ENCODE results near the gene SURF4. TPM values are rescaled to one million over a fixed set of nuclear protein-coding genes. Genes with fewer than 3 reads are reported as not detected.

SURF4 gene
- polyA plus RNA-seq, 1 experiment: 401 TPM

DNA sequence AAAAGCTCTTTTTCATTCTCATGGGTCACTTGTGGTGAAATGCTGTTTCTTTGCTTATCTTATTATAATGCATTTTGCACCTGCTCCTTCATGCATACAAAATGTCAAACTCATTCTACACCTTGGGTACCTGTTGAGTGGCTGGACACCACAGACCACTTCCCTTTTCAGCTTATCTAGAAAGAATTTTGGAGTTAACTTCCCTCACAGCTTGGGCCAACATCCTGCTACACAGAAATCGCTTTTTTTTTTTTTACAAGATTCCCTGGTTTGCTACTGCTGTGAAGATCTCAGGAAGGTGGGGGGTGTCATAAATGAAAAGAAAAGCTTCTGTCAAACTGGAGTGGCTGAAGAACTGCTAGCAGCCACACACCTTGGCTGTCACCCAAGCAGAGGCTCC is 39.3 kb upstream of the SURF4 start:
- no peaks in the 10 kb centered on the region for H3K27me3 ChIP-seq (ENCODE audit: control insufficient read depth, insufficient read depth, low read length)
- H3K4me3 ChIP-seq (ENCODE audit: low read depth, low read length): no peak overlapping the region
- CTCF ChIA-PET: interaction anchor here (1.2 to 3.0 kb wide), 2 partner anchors 10 to 12 kb away, joined by 4 to 13 read pairs; no protein-coding TSS in a partner anchor
- no peak for DNase-seq (ENCODE audit: low read depth)
- H3K36me3 ChIP-seq (ENCODE audit: control insufficient read depth, insufficient read depth, low read length): peaks cover 20% of the 10 kb centered on the region
- POLR2A ChIA-PET: no interaction called here
- TF ChIP-seq, protein P1, sequence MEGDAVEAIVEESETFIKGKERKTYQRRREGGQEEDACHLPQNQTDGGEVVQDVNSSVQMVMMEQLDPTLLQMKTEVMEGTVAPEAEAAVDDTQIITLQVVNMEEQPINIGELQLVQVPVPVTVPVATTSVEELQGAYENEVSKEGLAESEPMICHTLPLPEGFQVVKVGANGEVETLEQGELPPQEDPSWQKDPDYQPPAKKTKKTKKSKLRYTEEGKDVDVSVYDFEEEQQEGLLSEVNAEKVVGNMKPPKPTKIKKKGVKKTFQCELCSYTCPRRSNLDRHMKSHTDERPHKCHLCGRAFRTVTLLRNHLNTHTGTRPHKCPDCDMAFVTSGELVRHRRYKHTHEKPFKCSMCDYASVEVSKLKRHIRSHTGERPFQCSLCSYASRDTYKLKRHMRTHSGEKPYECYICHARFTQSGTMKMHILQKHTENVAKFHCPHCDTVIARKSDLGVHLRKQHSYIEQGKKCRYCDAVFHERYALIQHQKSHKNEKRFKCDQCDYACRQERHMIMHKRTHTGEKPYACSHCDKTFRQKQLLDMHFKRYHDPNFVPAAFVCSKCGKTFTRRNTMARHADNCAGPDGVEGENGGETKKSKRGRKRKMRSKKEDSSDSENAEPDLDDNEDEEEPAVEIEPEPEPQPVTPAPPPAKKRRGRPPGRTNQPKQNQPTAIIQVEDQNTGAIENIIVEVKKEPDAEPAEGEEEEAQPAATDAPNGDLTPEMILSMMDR (IDR thresholded peaks at IDR 0.05; ENCODE audit: insufficient read depth, low read depth, low read length): no peak

DNA sequence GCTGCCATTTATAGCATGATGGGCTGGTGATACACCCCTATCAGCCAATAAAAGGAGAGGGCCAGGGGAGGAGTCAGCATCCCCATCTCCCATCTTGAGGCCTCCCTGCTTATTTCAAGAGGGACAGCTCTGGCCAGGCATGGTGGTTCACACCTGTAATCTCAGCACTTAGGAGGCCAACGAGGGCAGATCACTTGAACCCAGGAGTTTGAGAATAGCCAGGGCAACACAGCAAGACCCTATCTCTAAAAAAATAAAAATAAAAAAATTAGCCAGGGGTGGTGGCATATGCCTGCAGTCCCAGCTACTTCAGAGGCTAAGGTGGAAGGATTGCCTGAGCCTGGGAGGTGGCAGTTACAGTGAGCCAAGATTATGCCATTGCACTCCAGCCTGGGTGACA is 32.2 kb upstream of the SURF4 start:
- peaks cover 27% of the 10 kb centered on the region for H3K36me3 ChIP-seq (ENCODE audit: control insufficient read depth, insufficient read depth, low read length)
- ChIA-PET CTCF (no interaction called here), POLR2A (no interaction called here)
- DNase-seq (ENCODE audit: low read depth): no peak
- H3K27me3 ChIP-seq (ENCODE audit: control insufficient read depth, insufficient read depth, low read length): no peaks in the 10 kb centered on the region
- TF ChIP-seq, protein P1 (IDR thresholded peaks at IDR 0.05; ENCODE audit: insufficient read depth, low read depth, low read length): no peak
- H3K4me3 ChIP-seq (ENCODE audit: low read depth, low read length): no peak overlapping the region

DNA sequence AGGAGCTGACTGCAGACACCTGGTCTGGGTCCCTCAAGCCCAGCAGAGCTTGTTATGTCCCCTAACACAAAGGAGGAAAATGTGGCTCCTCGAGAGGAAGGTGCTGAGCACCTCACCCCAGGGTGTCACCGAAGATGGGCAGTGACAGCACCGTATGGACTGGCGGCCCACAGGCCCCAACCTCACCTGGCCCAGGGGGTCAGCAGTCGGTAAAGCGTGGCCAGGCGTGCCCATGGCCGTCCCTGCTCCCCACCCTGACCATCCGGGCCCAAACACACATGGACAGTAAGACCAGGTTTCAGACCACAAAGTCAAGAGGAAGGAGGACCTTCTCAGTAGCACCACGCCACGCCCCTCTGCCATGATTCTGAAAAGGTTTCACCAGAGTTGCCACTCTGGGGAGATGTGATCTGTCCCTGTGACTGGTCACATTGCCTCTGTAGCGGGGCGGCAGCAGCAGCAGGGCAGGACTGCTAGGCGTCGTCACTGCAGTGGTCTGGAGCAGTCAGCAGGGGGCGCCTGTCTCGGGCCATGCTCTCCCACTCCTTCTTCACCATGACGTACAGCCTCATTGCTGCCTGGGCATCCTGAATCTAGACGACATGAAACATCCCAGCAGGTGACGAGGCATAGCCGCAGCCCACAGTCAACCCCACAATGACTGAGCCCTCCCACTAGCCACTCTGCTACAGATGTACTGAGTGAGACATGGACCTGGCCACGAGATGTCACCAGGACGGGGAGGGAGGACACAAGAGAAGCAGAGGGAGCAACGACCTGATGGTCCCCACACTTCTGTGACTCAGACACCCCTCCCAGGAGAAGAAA is 30.8 kb upstream of the SURF4 start:
- H3K27me3 ChIP-seq (ENCODE audit: control insufficient read depth, insufficient read depth, low read length): no peaks in the 10 kb centered on the region
- peaks cover 21% of the 10 kb centered on the region for H3K36me3 ChIP-seq (ENCODE audit: control insufficient read depth, insufficient read depth, low read length)
- POLR2A ChIA-PET: no interaction called here
- TF ChIP-seq, protein P1 (IDR thresholded peaks at IDR 0.05; ENCODE audit: insufficient read depth, low read depth, low read length): peak; percentile 95
- H3K4me3 ChIP-seq (ENCODE audit: low read depth, low read length): no peak overlapping the region
- CTCF ChIA-PET: interaction anchor here (0.7 to 2.4 kb wide), 7 partner anchors 9 to 79 kb away, joined by 3 to 13 read pairs (median 3); partner anchors contain the start of gene CACFD1
- DNase-seq (ENCODE audit: low read depth): no peak

DNA sequence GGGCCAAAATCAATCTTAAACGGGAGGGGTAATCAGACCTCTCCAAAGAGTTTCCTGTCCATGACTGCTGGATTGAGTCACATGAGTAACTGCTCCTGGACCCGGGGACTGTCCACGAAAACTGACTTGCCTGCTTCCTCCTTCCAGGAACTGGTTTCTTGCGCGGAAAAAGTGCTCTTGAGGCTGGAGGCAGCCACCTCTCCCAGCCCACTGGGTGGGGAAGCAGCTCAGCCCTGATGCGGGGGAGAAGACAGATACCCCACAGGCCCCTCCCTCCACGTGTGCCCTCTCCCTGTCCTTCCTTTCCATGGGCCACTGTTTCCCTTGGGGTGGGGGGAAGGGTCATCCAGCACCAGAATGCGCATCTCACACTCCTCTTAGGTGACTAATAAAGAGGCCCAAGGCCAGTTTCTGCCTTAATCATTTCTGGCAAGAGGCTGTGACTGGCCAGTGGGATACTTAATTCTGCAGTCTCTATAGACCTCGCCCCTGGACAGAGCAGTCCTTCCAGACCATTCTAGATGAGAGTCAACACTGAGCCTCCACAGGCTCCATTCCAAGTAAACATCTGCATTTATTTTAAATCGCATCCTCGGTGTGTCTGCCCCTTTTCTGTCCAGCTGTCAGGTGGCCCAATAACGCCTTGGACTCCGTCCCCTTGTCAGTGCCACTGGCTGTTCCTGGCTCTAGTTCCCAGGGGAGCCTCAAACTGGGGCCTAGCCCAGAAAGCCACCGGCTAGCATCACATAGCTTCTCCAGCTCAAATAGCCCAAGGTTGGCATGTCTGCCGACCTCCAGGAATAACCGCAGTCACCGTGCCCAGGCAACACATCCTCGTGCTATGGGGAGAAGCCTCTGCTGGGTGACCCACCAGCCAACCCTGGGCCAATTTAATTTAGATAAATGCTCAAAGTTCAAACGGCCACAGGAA is 29.9 kb upstream of the SURF4 start:
- no peaks in the 10 kb centered on the region for H3K27me3 ChIP-seq (ENCODE audit: control insufficient read depth, insufficient read depth, low read length)
- TF ChIP-seq, protein P1 (IDR thresholded peaks at IDR 0.05; ENCODE audit: insufficient read depth, low read depth, low read length): no peak
- ChIA-PET CTCF (interaction anchor here (0.6 to 2.4 kb wide), 8 partner anchors 10 to 80 kb away, joined by 3 to 13 read pairs (median 3); partner anchors contain the start of gene CACFD1), POLR2A (no interaction called here)
- DNase-seq (ENCODE audit: low read depth): no peak
- H3K4me3 ChIP-seq (ENCODE audit: low read depth, low read length): no peak overlapping the region
- peaks cover 19% of the 10 kb centered on the region for H3K36me3 ChIP-seq (ENCODE audit: control insufficient read depth, insufficient read depth, low read length)
